RKO (cell line): ENCODE data around the gene RAB40B.
"Not testable (repeated sequence)": the region's sequence is repeated elsewhere in the genome, so short reads cannot be mapped to it uniquely, and the experiment has no call there.

Experiments used
- DNase-seq: peaks from one replicate; pipeline ENCODE4 v3.0.0-alpha.2; 2016; ENCODE audit warnings: low spot score

Gene RAB40B

GRCh38 chr17:82698065-82698973 lies at the start of gene RAB40B:
TSS of gene RAB40B (minus strand) at chr17:82698698. CDS start at chr17:82698596, 102 bp downstream.
- DNase-seq: peak; percentile 98

- DNase-seq: no peak
These were observed 47.0 kb upstream of the RAB40B start for GRCh38 chr17:82745524-82745923.

- not testable (repeated sequence) for DNase-seq
These were observed 46.2 kb upstream of the RAB40B start for GRCh38 chr17:82744736-82745135.

GRCh38 chr17:82743344-82744219 lies 45.1 kb upstream of the RAB40B start:
- DNase-seq: no peak

- DNase-seq: no peak
These were observed 42.6 kb upstream of the RAB40B start for GRCh38 chr17:82740906-82741759.

- DNase-seq: no peak
These were observed 39.7 kb upstream of the RAB40B start for GRCh38 chr17:82737967-82738877.

GRCh38 chr17:82736511-82737185 lies 38.1 kb upstream of the RAB40B start:
- no peak for DNase-seq

GRCh38 chr17:82734987-82735866 lies 36.7 kb upstream of the RAB40B start, which contains the start of gene FN3K:
TSS of gene FN3K (plus strand) at chr17:82735615. CDS start at chr17:82735637, 22 bp downstream.
- peak; percentile 75 for DNase-seq

- DNase-seq: no peak
These were observed 33.7 kb upstream of the RAB40B start for GRCh38 chr17:82732118-82732743.

GRCh38 chr17:82729479-82730260 lies 31.2 kb upstream of the RAB40B start:
- no peak for DNase-seq

GRCh38 chr17:82726427-82726826 lies 27.9 kb upstream of the RAB40B start:
- no peak for DNase-seq

- DNase-seq: no peak
These were observed 24.8 kb upstream of the RAB40B start for GRCh38 chr17:82723169-82723807.

GRCh38 chr17:82722341-82723013 lies 24.0 kb upstream of the RAB40B start:
- DNase-seq: no peak

GRCh38 chr17:82720204-82720603 lies 21.7 kb upstream of the RAB40B start:
- no peak for DNase-seq

- DNase-seq: no peak
These were observed 20.6 kb upstream of the RAB40B start for GRCh38 chr17:82718986-82719685.
